Fibroblast of peridontal ligament (primary cell): ENCODE data around the gene MAEL.
"Not testable (repeated sequence)": the region's sequence is repeated elsewhere in the genome, so short reads cannot be mapped to it uniquely, and the experiment has no call there.

ENCODE experiments used
- DNase-seq: peaks from one replicate; pipeline ENCODE4 v3.0.0-alpha.2; 2010; ENCODE audit errors: extremely low read depth

MAEL gene

GRCh38 chr1:166977951-166978350 lies 11.1 kb upstream of the MAEL start:
- DNase-seq = no peak

- no peak for DNase-seq
Observed at GRCh38 chr1:166978821-166979220, 10.3 kb upstream of the MAEL start.

- DNase-seq = no peak
Observed at GRCh38 chr1:166980383-166980782, 8.7 kb upstream of the MAEL start.

- DNase-seq = no peak
Observed at GRCh38 chr1:166980818-166981217, 8.3 kb upstream of the MAEL start.

- DNase-seq = no peak
Observed at GRCh38 chr1:166981589-166981988, 7.5 kb upstream of the MAEL start.

- no peak for DNase-seq
Observed at GRCh38 chr1:166999075-166999474, 10.0 kb downstream of the MAEL start.

- DNase-seq = no peak
Observed at GRCh38 chr1:166999500-167000055, 10.5 kb downstream of the MAEL start.

- no peak for DNase-seq
Observed at GRCh38 chr1:167000546-167000945, 11.5 kb downstream of the MAEL start.

- DNase-seq = no peak
Observed at GRCh38 chr1:167002354-167002753, 13.3 kb downstream of the MAEL start.

- no peak for DNase-seq
Observed at GRCh38 chr1:167003711-167004110, 14.6 kb downstream of the MAEL start.

- no peak for DNase-seq
Observed at GRCh38 chr1:167011560-167012191, 22.6 kb downstream of the MAEL start.

GRCh38 chr1:167012570-167012969 lies 23.5 kb downstream of the MAEL start:
- no peak for DNase-seq

GRCh38 chr1:167013108-167013929 lies 24.2 kb downstream of the MAEL start:
- no peak for DNase-seq

GRCh38 chr1:167016100-167016750 lies 27.1 kb downstream of the MAEL start:
- no peak for DNase-seq

GRCh38 chr1:167022384-167022783 lies 33.3 kb downstream of the MAEL start:
- DNase-seq = no peak

GRCh38 chr1:167029553-167029952 lies 40.5 kb downstream of the MAEL start:
- DNase-seq = not testable (repeated sequence)

- no peak for DNase-seq
Observed at GRCh38 chr1:167033646-167034045, 44.6 kb downstream of the MAEL start.

- DNase-seq = peak; percentile 18
Observed at GRCh38 chr1:167043752-167044488, 54.8 kb downstream of the MAEL start.

- no peak for DNase-seq
Observed at GRCh38 chr1:167051907-167052306, 62.8 kb downstream of the MAEL start.

GRCh38 chr1:167052389-167052788 lies 63.3 kb downstream of the MAEL start:
- no peak for DNase-seq

- DNase-seq = no peak
Observed at GRCh38 chr1:167054531-167054930, 65.5 kb downstream of the MAEL start.
